Measurements from ENCODE around the gene CYSRT1.
A peak's percentile ranks its signal among the peaks of the same experiment; 100 is the strongest.

DNA sequence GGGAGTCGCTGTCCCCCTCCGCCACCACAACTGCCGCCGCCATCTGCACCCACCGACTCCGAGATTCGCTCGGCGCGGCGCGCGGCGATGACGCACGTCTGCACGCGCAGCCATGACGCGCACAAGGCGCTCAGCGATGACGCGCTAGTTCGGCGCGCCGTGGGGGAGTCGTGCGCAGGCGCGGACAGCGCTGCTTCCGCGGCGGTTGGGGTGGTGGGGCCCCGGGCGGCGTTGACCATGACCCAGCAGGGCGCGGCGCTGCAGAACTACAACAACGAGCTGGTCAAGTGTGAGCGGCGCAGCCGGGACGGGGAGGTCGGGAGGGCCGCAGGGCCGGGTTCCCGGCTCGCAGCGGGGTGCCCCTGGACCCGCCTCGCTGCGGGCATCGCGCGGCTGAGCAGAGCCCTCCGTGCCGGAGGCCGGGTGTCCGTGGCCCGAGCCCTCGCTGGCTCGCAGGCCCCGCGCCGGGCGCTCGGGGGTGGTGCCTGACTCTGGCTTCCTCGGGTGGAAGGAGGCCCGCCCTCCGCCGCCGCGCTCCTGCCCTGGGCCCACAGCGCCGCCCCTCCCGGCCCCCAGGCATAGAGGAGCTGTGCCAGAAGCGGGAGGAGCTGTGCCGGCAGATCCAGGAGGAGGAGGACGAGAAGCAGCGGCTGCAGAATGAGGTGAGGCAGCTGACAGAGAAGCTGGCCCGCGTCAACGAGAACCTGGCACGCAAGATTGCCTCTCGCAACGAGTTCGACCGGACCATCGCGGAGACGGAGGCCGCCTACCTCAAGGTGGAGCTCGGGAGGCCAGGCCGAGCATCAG, 36.3 kb upstream of the CYSRT1 start, which contains the start of the genes ANAPC2 and SSNA1:
- TF ChIP-seq NFIC (IDR thresholded peaks at IDR 0.05) = peak; percentile 59; the same call in 1 of the 2 replicates
- no peak; the same call in 1 of the 2 replicates for TF ChIP-seq TCF12 (IDR thresholded peaks at IDR 0.05; ENCODE audit: low read depth)
- no peak for TF ChIP-seq EP300 (IDR thresholded peaks at IDR 0.05; ENCODE audit: borderline replicate concordance)
- TF ChIP-seq EGR1 (IDR thresholded peaks at IDR 0.05) = 0 out of 2 replicates have a peak, but pooled peaks have one; percentile 29
- peak; percentile 55; the same call in 1 of the 2 replicates for TF ChIP-seq RAD21 (IDR thresholded peaks at IDR 0.05; ENCODE audit: low read depth)
- TF ChIP-seq YY1 (IDR thresholded peaks at IDR 0.05; ENCODE audit: low read depth) = peak; percentile 90
- TF ChIP-seq CEBPB (IDR thresholded peaks at IDR 0.05) = no peak
- TF ChIP-seq, protein P1, sequence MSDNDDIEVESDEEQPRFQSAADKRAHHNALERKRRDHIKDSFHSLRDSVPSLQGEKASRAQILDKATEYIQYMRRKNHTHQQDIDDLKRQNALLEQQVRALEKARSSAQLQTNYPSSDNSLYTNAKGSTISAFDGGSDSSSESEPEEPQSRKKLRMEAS (IDR thresholded peaks at IDR 0.05) = peak; percentile 79
- peak; percentile 100 for TF ChIP-seq CREB1 (IDR thresholded peaks at IDR 0.05; ENCODE audit: low read depth)
- TF ChIP-seq TAF1 (IDR thresholded peaks at IDR 0.05; ENCODE audit: low read depth) = peak; percentile 53
- TF ChIP-seq, protein P2, sequence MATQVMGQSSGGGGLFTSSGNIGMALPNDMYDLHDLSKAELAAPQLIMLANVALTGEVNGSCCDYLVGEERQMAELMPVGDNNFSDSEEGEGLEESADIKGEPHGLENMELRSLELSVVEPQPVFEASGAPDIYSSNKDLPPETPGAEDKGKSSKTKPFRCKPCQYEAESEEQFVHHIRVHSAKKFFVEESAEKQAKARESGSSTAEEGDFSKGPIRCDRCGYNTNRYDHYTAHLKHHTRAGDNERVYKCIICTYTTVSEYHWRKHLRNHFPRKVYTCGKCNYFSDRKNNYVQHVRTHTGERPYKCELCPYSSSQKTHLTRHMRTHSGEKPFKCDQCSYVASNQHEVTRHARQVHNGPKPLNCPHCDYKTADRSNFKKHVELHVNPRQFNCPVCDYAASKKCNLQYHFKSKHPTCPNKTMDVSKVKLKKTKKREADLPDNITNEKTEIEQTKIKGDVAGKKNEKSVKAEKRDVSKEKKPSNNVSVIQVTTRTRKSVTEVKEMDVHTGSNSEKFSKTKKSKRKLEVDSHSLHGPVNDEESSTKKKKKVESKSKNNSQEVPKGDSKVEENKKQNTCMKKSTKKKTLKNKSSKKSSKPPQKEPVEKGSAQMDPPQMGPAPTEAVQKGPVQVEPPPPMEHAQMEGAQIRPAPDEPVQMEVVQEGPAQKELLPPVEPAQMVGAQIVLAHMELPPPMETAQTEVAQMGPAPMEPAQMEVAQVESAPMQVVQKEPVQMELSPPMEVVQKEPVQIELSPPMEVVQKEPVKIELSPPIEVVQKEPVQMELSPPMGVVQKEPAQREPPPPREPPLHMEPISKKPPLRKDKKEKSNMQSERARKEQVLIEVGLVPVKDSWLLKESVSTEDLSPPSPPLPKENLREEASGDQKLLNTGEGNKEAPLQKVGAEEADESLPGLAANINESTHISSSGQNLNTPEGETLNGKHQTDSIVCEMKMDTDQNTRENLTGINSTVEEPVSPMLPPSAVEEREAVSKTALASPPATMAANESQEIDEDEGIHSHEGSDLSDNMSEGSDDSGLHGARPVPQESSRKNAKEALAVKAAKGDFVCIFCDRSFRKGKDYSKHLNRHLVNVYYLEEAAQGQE (IDR thresholded peaks at IDR 0.05; ENCODE audit: low read depth) = 0 out of 2 replicates have a peak, but pooled peaks have one; percentile 2
